NB4 (cell line): ENCODE measurements around the gene NPTXR.

Experiments
- CTCF ChIP-seq: IDR thresholded peaks from one replicate; pipeline ENCODE4 v1.5.1; 2012; ENCODE audit warnings: low read depth, low read length
- POLR2A ChIP-seq: IDR thresholded peaks from 2 replicates; pipeline ENCODE4 v1.6.1; 2011; ENCODE audit warnings: mild to moderate bottlenecking; ENCODE audit not compliant: insufficient read length; ENCODE audit errors: extremely low read depth

GRCh38 chr22:38775656-38776055, 68.2 kb downstream of the NPTXR start:
- TF ChIP-seq CTCF, result no peak
- TF ChIP-seq POLR2A, result no peak
